Neuronal stem cell (in vitro differentiated cells): ENCODE data around the gene SPIB.

Experiments
- DNase-seq: peaks from one replicate; pipeline ENCODE4 v3.0.0-alpha.2; 2013; ENCODE audit warnings: low spot score
- H2AFZ ChIP-seq: one replicate; pipeline ENCODE4 v1.6.1; 2013; ENCODE audit warnings: mild to moderate bottlenecking, low read length, inconsistent platforms
- H2AK5ac ChIP-seq: 2 replicates; pipeline ENCODE4 v1.6.1; 2013; ENCODE audit warnings: low read depth, mild to moderate bottlenecking, inconsistent platforms, low read length, moderate library complexity, mixed read lengths
- H2BK120ac ChIP-seq: 2 replicates; pipeline ENCODE4 v1.6.1; 2013; ENCODE audit warnings: low read depth, mild to moderate bottlenecking, inconsistent platforms, low read length, moderate library complexity, mixed read lengths
- H2BK12ac ChIP-seq: one replicate; pipeline ENCODE4 v1.6.1; 2013; ENCODE audit warnings: low read length, inconsistent platforms
- H2BK15ac ChIP-seq: 2 replicates; pipeline ENCODE4 v1.6.1; 2013; ENCODE audit warnings: mild to moderate bottlenecking, low read length, inconsistent platforms, mixed read lengths
- H2BK5ac ChIP-seq: one replicate; pipeline ENCODE4 v1.6.1; 2013; ENCODE audit warnings: inconsistent platforms, mild to moderate bottlenecking, low read length, moderate library complexity
- H3K14ac ChIP-seq: one replicate; pipeline ENCODE4 v1.6.1; 2013; ENCODE audit warnings: low read length, inconsistent platforms
- H3K18ac ChIP-seq: 2 replicates; pipeline ENCODE4 v1.6.1; 2013; ENCODE audit warnings: low read length, inconsistent platforms
- H3K23ac ChIP-seq: 2 replicates; pipeline ENCODE4 v1.6.1; 2013; ENCODE audit warnings: low read depth, mild to moderate bottlenecking, mixed read lengths, low read length, inconsistent platforms; ENCODE audit not compliant: poor library complexity
- H3K27ac ChIP-seq: replicated peaks from 3 replicates; pipeline ENCODE4 v1.5.1; 2013; ENCODE audit warnings: low read length, inconsistent platforms
- H3K27me3 ChIP-seq, 3 experiments: 2 replicates each; pipeline ENCODE4 v1.6.1; 2013; ENCODE audit warnings: low read length in 3 of 3, mild to moderate bottlenecking in 2 of 3, inconsistent platforms in 1 of 3, low read depth in 1 of 3, mixed read lengths in 1 of 3, moderate library complexity in 1 of 3; ENCODE audit not compliant: control insufficient read depth in 3 of 3, insufficient read depth in 3 of 3
- H3K36me3 ChIP-seq, 2 donors: replicated peaks in 1 of 2; 2 replicates each; pipeline ENCODE4 v1.6.1; 2013; ENCODE audit warnings: low read length in 2 of 2; ENCODE audit not compliant: control insufficient read depth in 2 of 2, insufficient read depth in 2 of 2
- H3K4ac ChIP-seq: 2 replicates; pipeline ENCODE4 v1.6.1; 2013; ENCODE audit warnings: inconsistent platforms, mild to moderate bottlenecking, low read length, moderate library complexity
- H3K4me1 ChIP-seq, 2 donors: 1 replicate in 1 of 2; 2 replicates in 1 of 2; pipeline ENCODE4 v1.6.1; 2013; ENCODE audit warnings: low read length in 2 of 2, low read depth in 1 of 2; ENCODE audit not compliant: control insufficient read depth in 2 of 2, insufficient read depth in 1 of 2
- H3K4me2 ChIP-seq: one replicate; pipeline ENCODE4 v1.6.1; 2013; ENCODE audit warnings: mild to moderate bottlenecking, low read length, inconsistent platforms; ENCODE audit not compliant: insufficient read depth, poor library complexity, severe bottlenecking
- H3K4me3 ChIP-seq, 2 donors: 2 replicates each; pipeline ENCODE4 v1.5.1; 2013; ENCODE audit warnings: low read length in 2 of 2, mild to moderate bottlenecking in 2 of 2, inconsistent platforms in 1 of 2, moderate library complexity in 1 of 2
- H3K79me1 ChIP-seq: one replicate; pipeline ENCODE4 v1.6.1; 2013; ENCODE audit warnings: low read depth, mild to moderate bottlenecking, inconsistent platforms, low read length, moderate library complexity
- H3K9ac ChIP-seq: one replicate; pipeline ENCODE4 v1.6.1; 2013; ENCODE audit warnings: mild to moderate bottlenecking, low read depth, low read length, inconsistent platforms; ENCODE audit not compliant: poor library complexity
- H3K9me3 ChIP-seq, 2 donors: replicated peaks in 1 of 2; 2 replicates each; pipeline versions ENCODE3 to v1.6.1; 2013; ENCODE audit warnings: low read length in 2 of 2, mild to moderate bottlenecking in 2 of 2, inconsistent platforms in 1 of 2, low read depth in 1 of 2, mixed read lengths in 1 of 2, moderate library complexity in 1 of 2; ENCODE audit not compliant: control insufficient read depth in 2 of 2, insufficient read depth in 1 of 2
- H4K8ac ChIP-seq: one replicate; pipeline ENCODE4 v1.6.1; 2013; ENCODE audit warnings: low read depth, mild to moderate bottlenecking, inconsistent platforms, low read length, moderate library complexity
- H4K91ac ChIP-seq: one replicate; pipeline ENCODE4 v1.6.1; 2013; ENCODE audit warnings: low read length, low read depth, mild to moderate bottlenecking, inconsistent platforms; ENCODE audit not compliant: poor library complexity
- WGBS, 2 donors: extraction: QIAGEN DNeasy Blood & Tissue Kit; methylation state at CpG; one replicate each; pipeline ENCODE4 v1.1.7; 2013; ENCODE audit warnings: missing lambda C conversion rate in 2 of 2, mixed read lengths in 1 of 2; ENCODE audit not compliant: insufficient read length in 2 of 2, insufficient replicate concordance in 1 of 2; ENCODE audit errors: extremely low coverage in 2 of 2; 5-methylcytosine and 5-hydroxymethylcytosine counted together

SPIB gene

GRCh38 chr19:50412419-50412818 lies 6.3 kb upstream of the SPIB start:
- Histone ChIP-seq H2AFZ (no peak overlapping the region), H3K4me1 (no peaks in the 10 kb centered on the region), H3K36me3 (peaks cover 30 to 58% of the 10 kb centered on the region in 2 donors), H3K27ac (no peak overlapping the region), H3K4ac (no peak overlapping the region), H3K9me3 (peaks cover 0 to 1% of the 10 kb centered on the region in 2 donors), H4K91ac (no peak overlapping the region), H3K79me1 (no peaks in the 10 kb centered on the region), H3K14ac (no peak overlapping the region), H3K18ac (no peak overlapping the region), H2BK12ac (no peak overlapping the region), H3K23ac (no peak overlapping the region), H3K4me3 (no peak overlapping the region), H2BK15ac (no peak overlapping the region), H2AK5ac (no peak overlapping the region), H3K4me2 (no peak overlapping the region), H4K8ac (no peak overlapping the region), H2BK5ac (no peak overlapping the region), H3K27me3 (no peaks in the 10 kb centered on the region), H3K9ac (no peak overlapping the region), H2BK120ac (no peak overlapping the region)
- no peak for DNase-seq
- no CpG with 5 or more reads among the region's 2 CpGs for WGBS, 2 donors

DNA sequence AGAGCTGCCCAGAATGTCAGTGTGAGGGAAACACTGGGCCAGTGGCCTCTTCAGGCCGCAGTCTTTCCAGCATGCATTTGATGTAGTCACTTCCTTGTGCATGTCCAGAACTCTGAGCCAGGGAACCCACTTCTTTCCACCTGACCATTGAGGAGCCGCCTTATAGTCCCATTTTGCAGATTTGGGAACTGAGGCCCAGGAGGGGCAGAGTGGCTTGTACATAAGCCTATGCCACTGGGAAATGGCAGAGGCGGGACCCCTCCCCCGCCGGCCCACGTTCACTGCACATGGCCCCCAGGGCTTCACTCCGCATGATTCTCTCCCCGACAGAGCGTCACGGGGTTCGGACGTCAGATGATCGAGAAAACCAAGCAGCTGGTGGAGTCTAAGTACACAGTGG lies 5.6 kb upstream of the SPIB start:
- no CpG with 5 or more reads among the region's 13 CpGs for WGBS, 2 donors
- H3K4me3 ChIP-seq = no peak overlapping the region
- peaks cover 0 to 1% of the 10 kb centered on the region in 2 donors for H3K9me3 ChIP-seq
- H2BK5ac ChIP-seq = peak overlapping the region; percentile 13
- H3K14ac ChIP-seq = no peak overlapping the region
- no peak overlapping the region for H2AK5ac ChIP-seq
- H3K9ac ChIP-seq = no peak overlapping the region
- peaks cover 30 to 58% of the 10 kb centered on the region in 2 donors for H3K36me3 ChIP-seq
- DNase-seq = no peak
- H3K4me1 ChIP-seq = no peaks in the 10 kb centered on the region
- H4K8ac ChIP-seq = no peak overlapping the region
- no peak overlapping the region for H3K18ac ChIP-seq
- no peak overlapping the region for H3K27ac ChIP-seq
- peak overlapping the region; percentile 2 for H3K4me2 ChIP-seq
- no peak overlapping the region for H2AFZ ChIP-seq
- no peak overlapping the region for H2BK15ac ChIP-seq
- H2BK12ac ChIP-seq = peak overlapping the region; percentile 84
- no peaks in the 10 kb centered on the region for H3K27me3 ChIP-seq
- H2BK120ac ChIP-seq = no peak overlapping the region
- H4K91ac ChIP-seq = no peak overlapping the region
- no peak overlapping the region for H3K4ac ChIP-seq
- H3K79me1 ChIP-seq = no peaks in the 10 kb centered on the region
- H3K23ac ChIP-seq = no peak overlapping the region

DNA sequence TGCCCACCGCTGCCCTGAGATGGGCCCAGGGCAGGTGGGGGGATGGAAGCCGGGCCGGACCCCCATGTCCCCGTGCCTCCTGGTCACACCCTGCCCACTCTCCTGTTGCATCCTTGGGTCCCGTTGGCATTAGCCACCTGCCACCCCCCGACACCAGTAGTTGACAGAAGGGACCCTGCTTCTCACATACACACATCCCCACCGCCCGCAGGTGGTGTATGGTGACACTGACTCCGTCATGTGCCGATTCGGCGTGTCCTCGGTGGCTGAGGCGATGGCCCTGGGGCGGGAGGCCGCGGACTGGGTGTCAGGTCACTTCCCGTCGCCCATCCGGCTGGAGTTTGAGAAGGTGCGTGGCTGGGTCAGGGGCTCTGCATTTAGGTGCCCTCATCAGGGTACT lies 5.2 kb upstream of the SPIB start:
- H3K9me3 ChIP-seq = peaks cover 0 to 1% of the 10 kb centered on the region in 2 donors
- DNase-seq = no peak

GRCh38 chr19:50414864-50415660 lies 3.7 kb upstream of the SPIB start:
- H4K91ac ChIP-seq = no peak overlapping the region
- peak overlapping the region; percentile 69 for H3K4ac ChIP-seq
- peak overlapping the region; percentile 85 for H3K18ac ChIP-seq
- peak overlapping the region; percentile 65 for H2AFZ ChIP-seq
- H2BK15ac ChIP-seq = no peak overlapping the region
- H3K36me3 ChIP-seq = peaks cover 15 to 41% of the 10 kb centered on the region in 2 donors
- no peak overlapping the region for H2BK120ac ChIP-seq
- peak; percentile 62 for DNase-seq
- peak overlapping the region; percentile 44 for H3K23ac ChIP-seq
- H3K4me3 ChIP-seq = no peak overlapping the region
- no peak overlapping the region for H2BK5ac ChIP-seq
- peaks cover 0 to 17% (median 5%) of the 10 kb centered on the region in 3 experiments for H3K27me3 ChIP-seq
- H3K4me2 ChIP-seq = no peak overlapping the region
- H3K9ac ChIP-seq = no peak overlapping the region
- H4K8ac ChIP-seq = no peak overlapping the region
- H3K14ac ChIP-seq = peak overlapping the region; percentile 82
- no peak overlapping the region for H3K27ac ChIP-seq
- H3K9me3 ChIP-seq = peaks cover 0 to 1% of the 10 kb centered on the region in 2 donors
- no peaks in the 10 kb centered on the region for H3K79me1 ChIP-seq
- peaks cover 5 to 6% of the 10 kb centered on the region in 2 donors for H3K4me1 ChIP-seq
- H2AK5ac ChIP-seq = peak overlapping the region; percentile 66
- no CpG with 5 or more reads among the region's 37 CpGs for WGBS, 2 donors
- H2BK12ac ChIP-seq = peak overlapping the region; percentile 46

More for the DNA sequence above, 5.2 kb upstream of the SPIB start:
- Histone ChIP-seq H4K8ac (no peak overlapping the region), H2AK5ac (no peak overlapping the region), H3K27me3 (peaks cover 0 to 2% (median 0%) of the 10 kb centered on the region in 3 experiments), H3K14ac (no peak overlapping the region), H2AFZ (no peak overlapping the region), H2BK120ac (no peak overlapping the region), H3K18ac (no peak overlapping the region), H3K4me3 (no peak overlapping the region), H2BK15ac (no peak overlapping the region), H3K27ac (no peak overlapping the region), H3K4me2 (no peak overlapping the region), H3K4ac (no peak overlapping the region), H4K91ac (no peak overlapping the region), H3K9ac (peak overlapping the region; percentile 72), H2BK12ac (peak overlapping the region; percentile 84), H3K79me1 (no peaks in the 10 kb centered on the region), H3K4me1 (no peaks in the 10 kb centered on the region), H3K36me3 (peaks cover 30 to 56% of the 10 kb centered on the region in 2 donors), H2BK5ac (no peak overlapping the region), H3K23ac (peak overlapping the region; percentile 75)
- no CpG with 5 or more reads among the region's 21 CpGs for WGBS, 2 donors
